ENCODE data around the gene TOGARAM2. TPM values are rescaled to one million over a fixed set of nuclear protein-coding genes. Genes with fewer than 3 reads are reported as not detected.

Gene TOGARAM2
- polyA plus RNA-seq, 1 donor (not counting 4 experiments of a cell fraction or from before 2014, with no cell fraction given) = 0.10 TPM

GRCh38 chr2:29046321-29046720 is 65.2 kb downstream of the TOGARAM2 start:
- FAIRE-seq = no peak
- no peaks in the 10 kb centered on the region for H3K27me3 ChIP-seq (ENCODE audit: control insufficient read depth, extremely low read depth, insufficient read depth, low read length)
- no peaks in the 10 kb centered on the region for H3K79me2 ChIP-seq (ENCODE audit: control insufficient read depth, insufficient read depth, low read length)
- no peaks in the 10 kb centered on the region for H3K36me3 ChIP-seq (ENCODE audit: control insufficient read depth in 2 of 2, extremely low read depth in 1 of 2, insufficient read depth in 2 of 2, low read length in 2 of 2)
- TF ChIP-seq CTCF (optimal IDR thresholded peaks at IDR 0.05 in 1 of 3, IDR thresholded peaks at IDR 0.05 in 1 of 3, conservative IDR thresholded peaks at IDR 0.05 in 1 of 3; ENCODE audit: extremely low read depth in 1 of 3, insufficient read depth in 2 of 3, low read length in 3 of 3) (no peak), EZH2 (IDR thresholded peaks at IDR 0.05; ENCODE audit: low read length) (no peak)
- no peaks in the 10 kb centered on the region for H4K20me1 ChIP-seq (ENCODE audit: control insufficient read depth, extremely low read depth, insufficient read depth, low read length)
- peaks cover 7% of the 10 kb centered on the region for H3K4me1 ChIP-seq (ENCODE audit: control insufficient read depth, extremely low read depth, insufficient read depth, low read length)
- no peak overlapping the region for H3K27ac ChIP-seq (ENCODE audit: control insufficient read depth, insufficient read depth, low read length)
- dilution Hi-C loops (cut with MboI; ENCODE audit: extremely low pct_ligation_motif_present, low sequenced_read_pairs) = no loop called here
- no peaks in the 10 kb centered on the region for H3K9me3 ChIP-seq (ENCODE audit: control insufficient read depth, low read depth, low read length)
- no peak overlapping the region for H3K9ac ChIP-seq (ENCODE audit: control insufficient read depth, extremely low read depth, insufficient read depth, low read length)
- H3K4me3 ChIP-seq (ENCODE audit: control insufficient read depth in 2 of 3, extremely low read depth in 1 of 3, insufficient read depth in 2 of 3, low read depth in 1 of 3, low read length in 3 of 3) = no peak overlapping the region
- no peak for DNase-seq (ENCODE audit: low read depth, low spot score)
- H3K9me1 ChIP-seq (ENCODE audit: control insufficient read depth, extremely low read depth, insufficient read depth, low read length) = no peaks in the 10 kb centered on the region
- H2AFZ ChIP-seq (ENCODE audit: control insufficient read depth, low read length) = no peak overlapping the region
- no peak overlapping the region for H3K4me2 ChIP-seq (ENCODE audit: control insufficient read depth, extremely low read depth, insufficient read depth, low read depth, low read length)

- FAIRE-seq (no peak), DNase-seq (ENCODE audit: low read depth, low spot score) (no peak)
- TF ChIP-seq EZH2 (IDR thresholded peaks at IDR 0.05; ENCODE audit: low read length) (no peak), CTCF (optimal IDR thresholded peaks at IDR 0.05 in 1 of 3, IDR thresholded peaks at IDR 0.05 in 1 of 3, conservative IDR thresholded peaks at IDR 0.05 in 1 of 3; ENCODE audit: extremely low read depth in 1 of 3, insufficient read depth in 2 of 3, low read length in 3 of 3) (no peak)
- Histone ChIP-seq H3K27ac (ENCODE audit: control insufficient read depth, insufficient read depth, low read length) (no peak overlapping the region), H3K4me1 (ENCODE audit: control insufficient read depth, extremely low read depth, insufficient read depth, low read length) (peaks cover 7% of the 10 kb centered on the region), H2AFZ (ENCODE audit: control insufficient read depth, low read length) (no peak overlapping the region), H3K9me1 (ENCODE audit: control insufficient read depth, extremely low read depth, insufficient read depth, low read length) (no peaks in the 10 kb centered on the region), H3K4me2 (ENCODE audit: control insufficient read depth, extremely low read depth, insufficient read depth, low read depth, low read length) (no peak overlapping the region), H3K9me3 (ENCODE audit: control insufficient read depth, low read depth, low read length) (no peaks in the 10 kb centered on the region), H4K20me1 (ENCODE audit: control insufficient read depth, extremely low read depth, insufficient read depth, low read length) (no peaks in the 10 kb centered on the region), H3K4me3 (ENCODE audit: control insufficient read depth in 2 of 3, extremely low read depth in 1 of 3, insufficient read depth in 2 of 3, low read depth in 1 of 3, low read length in 3 of 3) (no peak overlapping the region), H3K27me3 (ENCODE audit: control insufficient read depth, extremely low read depth, insufficient read depth, low read length) (no peaks in the 10 kb centered on the region), H3K36me3 (ENCODE audit: control insufficient read depth in 2 of 2, extremely low read depth in 1 of 2, insufficient read depth in 2 of 2, low read length in 2 of 2) (no peaks in the 10 kb centered on the region), H3K79me2 (ENCODE audit: control insufficient read depth, insufficient read depth, low read length) (no peaks in the 10 kb centered on the region), H3K9ac (ENCODE audit: control insufficient read depth, extremely low read depth, insufficient read depth, low read length) (no peak overlapping the region)
- dilution Hi-C loops (cut with MboI; ENCODE audit: extremely low pct_ligation_motif_present, low sequenced_read_pairs) = no loop called here
These were observed 66.2 kb downstream of the TOGARAM2 start for GRCh38 chr2:29047083-29047845.

All from keratinocyte (primary cell).